NB4 (cell line): ENCODE measurements around the gene CLDN15.
A peak's percentile ranks its signal among the peaks of the same experiment; 100 is the strongest.

ENCODE experiments used
- DNase-seq: peaks from one replicate; pipeline ENCODE4 v3.0.0; 2010; ENCODE audit warnings: low read depth
- H3K4me3 ChIP-seq: one replicate; pipeline ENCODE4 v1.5.1; 2011; ENCODE audit warnings: mild to moderate bottlenecking, low read depth, low read length, moderate library complexity
- MYC ChIP-seq: IDR thresholded peaks from 2 replicates; pipeline ENCODE4 v1.6.1; 2011; ENCODE audit warnings: low read depth, low read length
- POLR2A ChIP-seq: IDR thresholded peaks from 2 replicates; pipeline ENCODE4 v1.6.1; 2011; ENCODE audit warnings: mild to moderate bottlenecking; ENCODE audit not compliant: insufficient read length; ENCODE audit errors: extremely low read depth
- TF ChIP-seq, protein P1 (sequence below): IDR thresholded peaks from one replicate; pipeline ENCODE4 v1.5.1; 2012; ENCODE audit warnings: low read depth, low read length
- TF ChIP-seq, protein P2 (sequence below): IDR thresholded peaks from 2 replicates; pipeline ENCODE4 v1.6.1; 2011; ENCODE audit warnings: low read depth, low read length

The CLDN15 gene

DNA sequence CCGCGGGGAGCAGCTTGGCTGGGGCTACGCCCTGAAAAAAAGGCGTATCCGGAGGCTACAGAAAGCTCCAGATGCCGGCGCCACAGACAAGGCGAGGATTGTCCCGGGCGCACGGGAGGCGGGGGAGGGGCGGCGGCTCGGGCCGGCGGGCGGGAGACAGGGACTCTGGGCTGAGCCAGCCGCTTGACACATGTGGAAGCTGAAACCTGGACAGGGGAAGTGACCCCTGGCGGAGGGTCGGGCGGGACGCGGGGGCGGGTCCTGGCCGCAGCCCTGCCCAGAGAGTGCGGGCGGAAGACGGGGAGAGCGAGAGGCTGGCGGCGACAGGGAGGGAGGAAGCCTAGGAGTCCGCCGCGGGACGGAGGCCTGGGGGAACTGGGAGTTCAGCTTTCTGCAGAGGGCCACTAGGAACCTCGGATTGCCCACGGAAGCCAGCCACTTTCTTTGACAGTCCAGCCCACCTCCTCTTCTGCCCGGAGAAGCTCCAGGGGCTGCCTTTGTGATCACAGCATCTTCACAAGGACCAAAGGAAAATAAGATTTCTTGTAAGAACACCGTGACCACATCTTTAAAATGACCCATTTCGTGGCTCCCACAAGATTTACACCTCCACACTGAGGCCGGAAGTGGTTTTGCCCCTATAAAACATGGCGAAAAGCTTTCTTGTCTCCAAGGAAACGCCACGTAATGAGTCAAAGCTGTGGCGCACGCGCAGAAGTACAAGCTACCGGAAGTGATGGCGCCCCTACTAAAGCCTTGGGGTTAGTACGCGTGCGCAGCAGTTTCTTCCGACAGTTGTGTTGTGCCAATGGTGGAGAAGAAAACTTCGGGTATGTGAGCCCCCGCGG, 20.0 kb downstream of the CLDN15 start, which contains the start of the genes PLOD3 and ZNHIT1:
TSS of gene PLOD3 (minus strand) at position 194 of the 848 bp plus-strand sequence. CDS start 307 bp downstream, outside the sequence.
TSS of gene ZNHIT1 (plus strand) at position 778 of the 848 bp plus-strand sequence. CDS start at position 809, 31 bp downstream.
- peak within 1 kb of the TSS; percentile 98 for H3K4me3 ChIP-seq
- DNase-seq = peak; percentile 99
- TF ChIP-seq, protein P1, sequence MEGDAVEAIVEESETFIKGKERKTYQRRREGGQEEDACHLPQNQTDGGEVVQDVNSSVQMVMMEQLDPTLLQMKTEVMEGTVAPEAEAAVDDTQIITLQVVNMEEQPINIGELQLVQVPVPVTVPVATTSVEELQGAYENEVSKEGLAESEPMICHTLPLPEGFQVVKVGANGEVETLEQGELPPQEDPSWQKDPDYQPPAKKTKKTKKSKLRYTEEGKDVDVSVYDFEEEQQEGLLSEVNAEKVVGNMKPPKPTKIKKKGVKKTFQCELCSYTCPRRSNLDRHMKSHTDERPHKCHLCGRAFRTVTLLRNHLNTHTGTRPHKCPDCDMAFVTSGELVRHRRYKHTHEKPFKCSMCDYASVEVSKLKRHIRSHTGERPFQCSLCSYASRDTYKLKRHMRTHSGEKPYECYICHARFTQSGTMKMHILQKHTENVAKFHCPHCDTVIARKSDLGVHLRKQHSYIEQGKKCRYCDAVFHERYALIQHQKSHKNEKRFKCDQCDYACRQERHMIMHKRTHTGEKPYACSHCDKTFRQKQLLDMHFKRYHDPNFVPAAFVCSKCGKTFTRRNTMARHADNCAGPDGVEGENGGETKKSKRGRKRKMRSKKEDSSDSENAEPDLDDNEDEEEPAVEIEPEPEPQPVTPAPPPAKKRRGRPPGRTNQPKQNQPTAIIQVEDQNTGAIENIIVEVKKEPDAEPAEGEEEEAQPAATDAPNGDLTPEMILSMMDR = no peak
- TF ChIP-seq, protein P2, sequence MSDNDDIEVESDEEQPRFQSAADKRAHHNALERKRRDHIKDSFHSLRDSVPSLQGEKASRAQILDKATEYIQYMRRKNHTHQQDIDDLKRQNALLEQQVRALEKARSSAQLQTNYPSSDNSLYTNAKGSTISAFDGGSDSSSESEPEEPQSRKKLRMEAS = peak; percentile 63
- peak; percentile 69 for TF ChIP-seq POLR2A
- TF ChIP-seq MYC = peak; percentile 80

DNA sequence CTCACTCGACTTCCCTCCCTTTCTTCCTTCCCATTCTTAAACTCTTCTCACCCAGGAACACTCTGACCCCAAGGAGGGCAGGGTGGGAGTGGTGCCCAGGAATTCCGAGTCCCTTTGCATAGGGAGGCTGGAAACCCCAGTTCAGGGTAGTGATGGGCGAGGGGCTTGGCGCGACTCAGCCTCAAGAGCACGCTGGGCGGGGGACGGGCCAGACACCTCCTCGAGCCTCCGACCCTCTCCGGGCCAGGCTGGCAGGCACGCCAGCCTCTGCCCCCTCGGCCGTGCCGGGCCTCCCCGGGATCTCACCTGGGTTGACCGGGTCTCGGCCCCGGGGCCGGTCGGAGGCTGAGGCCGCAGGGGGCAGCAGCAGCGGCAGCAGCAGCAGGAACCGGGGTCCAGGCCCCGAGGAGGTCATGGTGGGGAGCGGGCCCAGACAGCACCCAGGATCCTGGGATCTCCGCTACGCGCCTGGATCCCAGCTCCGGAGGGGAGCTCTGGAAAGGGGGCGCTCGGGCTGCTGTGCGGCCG, 20.7 kb downstream of the CLDN15 start:
- peak overlapping the region; percentile 98 for H3K4me3 ChIP-seq
- TF ChIP-seq, protein P1 = peak; percentile 22
- TF ChIP-seq, protein P2 = no peak
- TF ChIP-seq POLR2A = no peak
- DNase-seq = no peak

DNA sequence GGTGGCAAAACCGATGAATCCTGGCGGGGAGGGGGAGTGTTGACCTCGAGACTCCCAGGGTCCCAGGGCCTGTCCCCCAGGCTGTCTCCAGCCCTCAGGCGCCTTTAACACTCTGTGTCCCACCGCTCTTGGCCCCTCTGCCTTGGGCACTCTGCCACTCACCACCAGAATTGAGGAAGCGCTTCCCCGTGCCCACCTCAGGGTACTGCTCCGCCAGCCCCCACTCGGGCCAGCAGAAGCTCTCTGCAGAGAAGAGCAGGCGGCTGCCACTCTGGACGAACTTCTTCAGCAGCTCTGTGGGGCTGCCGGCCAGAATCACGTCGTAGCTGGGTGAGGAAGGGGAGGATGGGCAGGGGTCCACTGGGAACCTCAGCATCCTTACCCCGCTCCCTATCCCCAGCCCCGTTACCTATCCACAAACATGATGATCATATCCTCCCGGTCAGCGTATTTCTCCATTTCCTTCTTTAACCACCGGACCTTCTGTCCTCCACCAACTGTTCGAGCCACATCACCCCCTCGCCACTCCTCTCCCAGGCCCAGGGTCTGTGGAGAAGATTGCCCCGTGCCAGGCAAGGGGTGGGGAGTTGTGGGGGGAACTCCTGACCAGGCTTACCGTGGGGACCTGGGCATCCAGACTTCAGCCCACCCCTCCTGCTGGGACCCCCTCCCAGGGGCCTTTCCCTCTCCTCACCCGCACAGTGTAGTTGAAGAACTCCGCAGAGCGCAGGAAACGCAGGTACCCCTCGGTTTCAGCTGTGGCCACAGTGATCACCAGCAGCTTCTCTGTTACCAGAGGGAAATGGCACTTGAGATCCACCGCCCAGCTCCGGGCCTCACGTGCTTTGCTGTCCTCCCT, 21.4 kb downstream of the CLDN15 start:
- H3K4me3 ChIP-seq = peak overlapping the region; percentile 98
- DNase-seq = peak; percentile 48
- TF ChIP-seq POLR2A (no peak), MYC (no peak)
- TF ChIP-seq, protein P1 = no peak
- TF ChIP-seq, protein P2 = peak; percentile 85

DNA sequence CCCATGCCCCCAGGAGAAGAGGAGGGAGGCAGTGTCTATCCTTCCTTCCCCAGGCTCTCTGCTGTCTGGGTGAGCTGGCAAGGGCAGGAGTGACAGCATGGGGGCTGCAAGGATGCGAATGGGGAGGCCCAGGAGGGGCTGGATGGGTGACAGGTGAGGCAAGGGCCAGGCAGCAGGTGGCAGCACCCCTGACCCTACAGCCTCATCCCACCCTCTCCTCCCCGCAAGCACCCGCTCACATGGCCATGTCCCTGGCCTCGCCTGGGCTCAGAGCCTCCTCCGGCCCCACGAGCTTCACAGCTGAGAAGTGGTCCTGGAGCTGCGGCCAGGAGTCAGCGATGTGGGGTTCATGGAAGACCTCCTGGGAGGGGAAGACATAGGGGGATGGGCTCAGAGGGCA, 25.6 kb downstream of the CLDN15 start:
- DNase-seq = no peak
- no peak for TF ChIP-seq POLR2A
- TF ChIP-seq, protein P2 = no peak
- no peak for TF ChIP-seq MYC
- TF ChIP-seq, protein P1 = peak; percentile 1
- H3K4me3 ChIP-seq = no peak overlapping the region

DNA sequence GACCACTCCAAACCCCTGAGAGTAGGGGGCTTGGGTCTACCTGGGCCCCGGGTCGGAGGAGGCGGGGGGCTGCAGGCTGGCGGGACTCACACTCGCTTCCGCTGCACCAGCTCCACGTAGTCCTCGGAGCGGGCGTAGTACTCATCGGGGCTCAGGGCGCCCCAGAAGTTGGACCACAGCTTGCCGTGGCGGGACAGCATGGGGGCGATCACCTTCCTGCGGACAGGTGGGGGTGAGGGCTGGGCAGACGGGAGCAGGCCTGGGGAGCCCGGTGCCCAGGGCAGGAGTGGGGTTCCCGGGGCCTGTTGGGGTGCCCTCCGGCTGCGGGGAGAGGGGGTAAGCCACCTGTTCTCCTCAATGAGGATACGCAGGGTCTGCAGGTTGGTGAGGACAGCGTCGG, 26.1 kb downstream of the CLDN15 start:
- no peak overlapping the region for H3K4me3 ChIP-seq
- TF ChIP-seq POLR2A (no peak), MYC (no peak)
- TF ChIP-seq, protein P2 = no peak
- TF ChIP-seq, protein P1 = no peak
- no peak for DNase-seq
